Dendritic cell treated with granulocyte-macrophage colony-stimulating factor and Interleukin-4, amounts not matched to agents 40 ng/mL and 50 ng/mL, for 4 days (primary cell): ENCODE measurements around the gene SPRYD3.

ENCODE experiments used
- H3K27ac Mint-ChIP-seq: one replicate; pipeline ENCODE4 v1.8.0; 2022; ENCODE audit warnings: mild to moderate bottlenecking, mixed read lengths
- H3K27me3 Mint-ChIP-seq: one replicate; pipeline ENCODE4 v1.8.0; 2022; ENCODE audit warnings: mild to moderate bottlenecking, mixed read lengths
- H3K36me3 Mint-ChIP-seq: one replicate; pipeline ENCODE4 v1.8.0; 2022; ENCODE audit warnings: low read depth, mixed read lengths
- H3K4me1 Mint-ChIP-seq: one replicate; pipeline ENCODE4 v1.8.0; 2022; ENCODE audit warnings: low read depth, mixed read lengths
- H3K4me3 Mint-ChIP-seq: one replicate; pipeline ENCODE4 v1.8.0; 2022; ENCODE audit warnings: mild to moderate bottlenecking, moderate library complexity, mixed read lengths
- H3K9me3 Mint-ChIP-seq: one replicate; pipeline ENCODE4 v1.8.0; 2022; ENCODE audit warnings: mixed read lengths
- intact Hi-C: fragments of 100-400 bp; cut with micrococcal nuclease; formaldehyde crosslinking; loops from one replicate; pipeline ENCODE4 v1.15.0; 2022

SPRYD3 gene

DNA sequence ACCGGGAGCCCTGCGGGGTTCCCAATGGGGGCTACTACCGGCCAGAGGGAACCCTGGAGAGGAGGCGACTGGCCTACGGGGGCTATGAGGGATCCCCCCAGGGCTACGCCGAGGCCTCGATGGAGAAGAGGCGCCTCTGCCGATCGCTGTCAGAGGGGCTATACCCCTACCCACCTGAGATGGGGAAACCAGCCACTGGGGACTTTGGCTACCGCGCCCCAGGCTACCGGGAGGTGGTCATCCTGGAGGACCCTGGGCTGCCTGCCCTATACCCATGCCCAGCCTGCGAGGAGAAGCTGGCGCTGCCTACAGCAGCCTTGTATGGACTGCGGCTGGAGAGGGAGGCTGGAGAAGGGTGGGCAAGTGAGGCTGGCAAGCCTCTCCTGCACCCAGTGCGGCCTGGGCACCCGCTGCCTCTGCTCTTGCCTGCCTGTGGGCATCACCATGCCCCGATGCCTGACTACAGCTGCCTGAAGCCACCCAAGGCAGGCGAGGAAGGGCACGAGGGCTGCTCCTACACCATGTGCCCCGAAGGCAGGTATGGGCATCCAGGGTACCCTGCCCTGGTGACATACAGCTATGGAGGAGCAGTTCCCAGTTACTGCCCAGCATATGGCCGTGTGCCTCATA lies 19.6 kb downstream of the SPRYD3 start:
- intact Hi-C loops = no loop called here
- Mint-ChIP-seq H3K27ac (no peak overlapping the region), H3K4me3 (no peak overlapping the region), H3K9me3 (no peaks in the 10 kb centered on the region), H3K36me3 (peaks cover 16% of the 10 kb centered on the region), H3K27me3 (peaks cover 34% of the 10 kb centered on the region), H3K4me1 (no peaks in the 10 kb centered on the region)

DNA sequence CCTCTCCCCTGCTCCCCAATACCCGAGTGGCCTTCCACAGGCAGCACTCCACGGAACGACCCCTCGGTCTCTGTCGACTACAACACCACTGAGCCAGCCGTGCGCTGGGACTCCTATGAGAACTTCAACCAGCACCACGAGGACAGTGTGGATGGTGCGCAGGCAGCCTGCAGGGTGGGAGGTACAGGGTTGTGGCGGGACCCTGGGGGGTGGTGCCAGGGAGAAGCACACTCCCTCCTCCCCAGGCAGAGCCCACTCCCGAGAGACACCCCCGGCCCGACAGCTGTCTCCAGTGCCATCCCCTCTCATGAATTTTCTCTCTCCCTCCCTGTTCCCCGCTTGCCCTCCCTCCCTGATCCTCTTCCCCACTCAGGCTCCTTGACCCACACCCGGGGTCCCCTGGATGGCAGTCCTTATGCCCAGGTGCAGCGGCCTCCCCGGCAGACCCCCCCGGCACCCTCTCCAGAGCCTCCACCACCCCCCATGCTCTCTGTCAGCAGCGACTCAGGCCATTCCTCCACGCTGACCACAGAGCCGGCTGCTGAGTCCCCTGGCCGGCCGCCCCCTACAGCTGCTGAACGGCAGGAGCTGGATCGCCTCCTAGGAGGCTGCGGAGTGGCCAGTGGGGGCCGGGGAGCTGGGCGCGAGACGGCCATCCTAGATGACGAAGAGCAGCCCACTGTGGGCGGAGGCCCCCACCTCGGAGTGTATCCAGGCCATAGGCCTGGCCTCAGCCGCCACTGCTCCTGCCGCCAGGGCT lies 20.3 kb downstream of the SPRYD3 start:
- Mint-ChIP-seq H3K9me3 (no peaks in the 10 kb centered on the region), H3K27me3 (peaks cover 38% of the 10 kb centered on the region), H3K36me3 (peaks cover 9% of the 10 kb centered on the region), H3K4me3 (no peak overlapping the region), H3K27ac (no peak overlapping the region), H3K4me1 (peaks cover 5% of the 10 kb centered on the region)
- intact Hi-C loops = no loop called here

GRCh38 chr12:53057816-53058500 lies 21.2 kb downstream of the SPRYD3 start:
- peaks cover 38% of the 10 kb centered on the region for H3K27me3 Mint-ChIP-seq
- H3K9me3 Mint-ChIP-seq = no peaks in the 10 kb centered on the region
- H3K27ac Mint-ChIP-seq = no peak overlapping the region
- no peak overlapping the region for H3K4me3 Mint-ChIP-seq
- peaks cover under 1% of the 10 kb centered on the region for H3K36me3 Mint-ChIP-seq
- intact Hi-C loops = no loop called here
- peaks cover 11% of the 10 kb centered on the region for H3K4me1 Mint-ChIP-seq

DNA sequence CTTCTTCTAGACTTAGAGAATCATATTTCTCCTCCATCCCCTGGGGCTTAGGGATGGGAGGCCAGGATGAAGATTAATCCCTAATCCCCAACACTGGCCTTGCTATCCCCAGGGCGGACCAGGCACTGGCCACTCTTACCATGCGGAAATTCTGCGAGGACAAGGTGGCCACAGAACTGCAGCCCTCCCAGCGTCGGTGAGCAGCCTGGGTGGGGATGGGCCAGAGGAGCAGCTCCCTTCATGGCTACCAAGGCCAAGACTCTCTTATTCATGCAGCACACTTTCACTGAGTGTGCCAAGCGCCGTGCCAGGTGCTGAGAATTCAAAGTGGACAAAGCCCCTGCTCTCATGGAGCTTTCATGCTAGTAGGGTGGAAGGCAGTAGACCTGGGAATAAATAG lies 22.3 kb downstream of the SPRYD3 start:
- intact Hi-C loops = no loop called here
- Mint-ChIP-seq H3K27ac (no peak overlapping the region), H3K4me3 (no peak overlapping the region), H3K9me3 (no peaks in the 10 kb centered on the region), H3K27me3 (peaks cover 40% of the 10 kb centered on the region), H3K4me1 (peaks cover 16% of the 10 kb centered on the region), H3K36me3 (no peaks in the 10 kb centered on the region)

GRCh38 chr12:53056296-53056695 lies 22.9 kb downstream of the SPRYD3 start:
- Mint-ChIP-seq H3K36me3 (no peaks in the 10 kb centered on the region), H3K27ac (no peak overlapping the region), H3K4me1 (peaks cover 18% of the 10 kb centered on the region), H3K27me3 (peaks cover 36% of the 10 kb centered on the region), H3K9me3 (no peaks in the 10 kb centered on the region), H3K4me3 (no peak overlapping the region)
- intact Hi-C loops = no loop called here

- no peak overlapping the region for H3K27ac Mint-ChIP-seq
- peaks cover 36% of the 10 kb centered on the region for H3K27me3 Mint-ChIP-seq
- intact Hi-C loops = no loop called here
- no peak overlapping the region for H3K4me3 Mint-ChIP-seq
- no peaks in the 10 kb centered on the region for H3K9me3 Mint-ChIP-seq
- H3K4me1 Mint-ChIP-seq = peaks cover 21% of the 10 kb centered on the region
- no peaks in the 10 kb centered on the region for H3K36me3 Mint-ChIP-seq
These were observed 23.5 kb downstream of the SPRYD3 start for GRCh38 chr12:53055471-53056266.

- Mint-ChIP-seq H3K9me3 (no peaks in the 10 kb centered on the region), H3K36me3 (no peaks in the 10 kb centered on the region), H3K4me3 (peak overlapping the region; percentile 87), H3K27ac (peak overlapping the region; percentile 64), H3K27me3 (peaks cover 33% of the 10 kb centered on the region), H3K4me1 (peaks cover 21% of the 10 kb centered on the region)
- intact Hi-C loops = no loop called here
These were observed 24.9 kb downstream of the SPRYD3 start for GRCh38 chr12:53054112-53054878.

GRCh38 chr12:53053218-53054111 lies 25.7 kb downstream of the SPRYD3 start:
- Mint-ChIP-seq H3K27ac (peak overlapping the region; percentile 64), H3K4me3 (peak overlapping the region; percentile 87), H3K9me3 (no peaks in the 10 kb centered on the region), H3K36me3 (no peaks in the 10 kb centered on the region), H3K27me3 (peaks cover 35% of the 10 kb centered on the region), H3K4me1 (peaks cover 26% of the 10 kb centered on the region)
- intact Hi-C loops = no loop called here

- intact Hi-C loops = no loop called here
- Mint-ChIP-seq H3K27ac (no peak overlapping the region), H3K27me3 (peaks cover 31% of the 10 kb centered on the region), H3K4me1 (peaks cover 26% of the 10 kb centered on the region), H3K4me3 (no peak overlapping the region), H3K36me3 (no peaks in the 10 kb centered on the region), H3K9me3 (no peaks in the 10 kb centered on the region)
These were observed 26.6 kb downstream of the SPRYD3 start for GRCh38 chr12:53052419-53053217.

DNA sequence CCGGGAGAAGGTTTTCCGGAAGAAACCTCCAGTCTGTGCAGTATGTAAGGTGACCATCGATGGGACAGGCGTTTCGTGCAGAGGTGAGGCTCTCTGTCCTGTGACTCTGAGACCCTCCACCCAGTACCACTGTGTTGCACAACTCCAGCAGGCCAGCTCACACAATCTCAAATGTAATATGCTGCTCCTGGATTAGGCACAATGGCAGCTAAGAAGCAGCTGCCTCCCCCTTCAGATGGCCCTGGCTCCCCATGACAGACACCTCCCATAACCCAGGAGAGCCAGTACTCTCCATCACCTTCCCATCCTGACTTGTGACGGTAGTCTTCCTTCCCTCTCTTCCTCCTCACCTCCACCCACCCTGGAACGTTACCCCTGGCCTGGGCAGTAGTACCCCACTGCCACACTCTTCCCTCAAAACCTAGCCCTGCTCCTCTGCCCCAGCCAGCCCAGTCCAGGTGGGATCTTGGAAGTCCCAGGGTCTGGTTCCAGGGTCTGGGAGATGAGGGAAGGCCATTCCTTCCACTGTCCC lies 27.2 kb downstream of the SPRYD3 start:
- no peak overlapping the region for H3K4me3 Mint-ChIP-seq
- no peaks in the 10 kb centered on the region for H3K9me3 Mint-ChIP-seq
- H3K4me1 Mint-ChIP-seq = peaks cover 27% of the 10 kb centered on the region
- peaks cover 29% of the 10 kb centered on the region for H3K27me3 Mint-ChIP-seq
- no peak overlapping the region for H3K27ac Mint-ChIP-seq
- H3K36me3 Mint-ChIP-seq = peaks cover 1% of the 10 kb centered on the region
- intact Hi-C loops = no loop called here

- intact Hi-C loops = no loop called here
- no peak overlapping the region for H3K4me3 Mint-ChIP-seq
- no peaks in the 10 kb centered on the region for H3K9me3 Mint-ChIP-seq
- peaks cover 30% of the 10 kb centered on the region for H3K27me3 Mint-ChIP-seq
- peaks cover 7% of the 10 kb centered on the region for H3K36me3 Mint-ChIP-seq
- H3K4me1 Mint-ChIP-seq = peaks cover 34% of the 10 kb centered on the region
- H3K27ac Mint-ChIP-seq = no peak overlapping the region
These were observed 27.9 kb downstream of the SPRYD3 start for GRCh38 chr12:53051058-53051880.
